Measurements from ENCODE around the gene RRP8. TPM values are rescaled to one million over a fixed set of nuclear protein-coding genes. Genes with fewer than 3 reads are reported as not detected.

The RRP8 gene
- total RNA-seq, 2 experiments from 2014 or later, result 39.6 to 43.1 TPM

DNA sequence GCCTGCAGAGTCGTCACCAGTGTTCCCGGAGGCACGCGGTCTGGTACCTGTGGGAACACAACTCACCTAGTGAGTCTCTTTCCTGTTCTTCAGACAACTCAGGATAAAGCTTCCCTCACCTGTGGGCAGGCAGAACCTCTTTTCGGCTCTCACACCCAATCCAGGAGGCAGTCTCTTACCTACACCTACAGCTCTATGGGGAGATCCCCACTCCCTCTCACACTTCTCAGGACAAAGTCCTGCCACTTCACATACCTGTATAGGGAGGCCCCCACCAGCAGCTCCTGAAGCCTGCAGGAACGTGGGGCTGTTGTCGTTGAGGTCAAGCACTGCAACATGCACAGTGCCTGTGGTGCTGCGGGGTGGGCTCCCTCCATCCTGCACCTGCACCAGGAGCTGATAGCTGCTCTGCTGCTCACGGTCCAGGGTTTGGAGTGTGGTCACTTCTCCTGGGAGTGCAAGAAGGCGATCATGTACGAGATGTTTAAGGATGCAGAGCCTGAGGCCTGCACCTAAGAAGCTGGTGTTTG is 28.0 kb upstream of the RRP8 start:
- no peak overlapping the region for H3K4me3 Mint-ChIP-seq
- H3K27me3 Mint-ChIP-seq, result no peaks in the 10 kb centered on the region
- no peak overlapping the region for H3K27ac Mint-ChIP-seq
- TF ChIP-seq CTCF (IDR thresholded peaks at IDR 0.05), result no peak
- peaks cover 3% of the 10 kb centered on the region for H3K36me3 Mint-ChIP-seq (ENCODE audit: low read depth)
- CTCF ChIA-PET, result interaction anchor here (0.9 to 1.5 kb wide), 4 partner anchors 9 to 52 kb away, joined by 3 to 5 read pairs (median 4); partner anchors contain the start of gene MRPL17
- POLR2A ChIA-PET, result interaction anchor here (0.5 to 1.4 kb wide), 9 partner anchors 10 to 26 kb away, joined by 3 to 7 read pairs (median 4); partner anchors contain the start of genes TAF10 and TPP1
- intact Hi-C loops (cut with micrococcal nuclease), result no loop called here
- H3K9me3 Mint-ChIP-seq, result no peaks in the 10 kb centered on the region
- ATAC-seq (no peak), DNase-seq (no peak)
- H3K4me1 Mint-ChIP-seq (ENCODE audit: low read depth), result peaks cover 17% of the 10 kb centered on the region

DNA sequence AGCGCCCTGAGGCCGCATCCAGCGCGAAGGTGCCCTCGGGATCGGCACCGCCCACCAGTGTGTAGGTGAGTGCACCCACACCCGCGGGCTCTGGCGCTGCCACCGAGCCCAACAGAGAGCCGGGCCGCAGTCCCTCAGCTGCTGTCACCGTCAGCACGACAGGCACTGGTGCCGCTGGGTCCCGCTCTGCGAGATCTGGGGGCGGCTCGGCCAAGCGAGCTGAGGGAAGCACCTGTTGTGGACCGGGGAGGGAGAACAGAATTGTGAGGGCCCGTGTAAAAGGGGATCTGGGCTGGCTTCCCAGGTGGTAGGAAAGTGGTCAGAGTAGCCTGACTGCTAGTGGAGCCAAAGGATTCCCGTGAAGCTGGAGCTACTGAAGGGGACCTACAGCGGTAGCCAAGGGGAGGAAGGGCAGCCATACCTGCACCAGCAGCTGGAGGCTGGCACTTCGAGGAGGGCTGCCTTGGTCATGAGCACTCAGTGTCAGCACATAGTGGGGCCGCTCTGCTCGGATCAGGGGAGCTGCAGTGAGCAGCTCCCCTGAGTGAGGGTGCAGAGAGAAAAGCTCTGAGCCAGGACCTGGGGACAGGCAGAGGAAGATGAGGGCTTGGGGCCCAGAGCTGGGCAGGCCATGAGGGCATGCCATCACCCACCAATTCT is 27.3 kb upstream of the RRP8 start:
- Mint-ChIP-seq H3K4me3 (no peak overlapping the region), H3K9me3 (no peaks in the 10 kb centered on the region), H3K27me3 (no peaks in the 10 kb centered on the region), H3K36me3 (ENCODE audit: low read depth) (peaks cover 3% of the 10 kb centered on the region), H3K4me1 (ENCODE audit: low read depth) (peaks cover 19% of the 10 kb centered on the region), H3K27ac (no peak overlapping the region)
- POLR2A ChIA-PET, result interaction anchor here (1.2 to 1.4 kb wide), 4 partner anchors 12 to 26 kb away, joined by 3 to 7 read pairs (median 4); partner anchors contain the start of genes TAF10 and TPP1
- no peak for ATAC-seq
- no peak for TF ChIP-seq CTCF (IDR thresholded peaks at IDR 0.05)
- DNase-seq, result no peak
- CTCF ChIA-PET, result interaction anchor here (1.2 to 1.5 kb wide), 3 partner anchors 9 to 52 kb away, joined by 4 to 5 read pairs (median 4); partner anchors contain the start of gene MRPL17
- intact Hi-C loops (cut with micrococcal nuclease), result no loop called here

- Mint-ChIP-seq H3K4me1 (ENCODE audit: low read depth) (peaks cover 19% of the 10 kb centered on the region), H3K9me3 (no peaks in the 10 kb centered on the region), H3K36me3 (ENCODE audit: low read depth) (peaks cover 3% of the 10 kb centered on the region), H3K27me3 (no peaks in the 10 kb centered on the region), H3K27ac (no peak overlapping the region), H3K4me3 (no peak overlapping the region)
- CTCF ChIA-PET, result interaction anchor here (1.2 to 1.5 kb wide), 2 partner anchors 20 to 53 kb away, joined by 3 to 4 read pairs; partner anchors contain the start of gene MRPL17
- POLR2A ChIA-PET, result interaction anchor here (1.2 to 1.3 kb wide), 2 partner anchors 12 to 27 kb away, joined by 4 to 7 read pairs; partner anchors contain the start of gene TPP1
- intact Hi-C loops (cut with micrococcal nuclease), result no loop called here
- TF ChIP-seq CTCF (IDR thresholded peaks at IDR 0.05), result no peak
- DNase-seq (no peak), ATAC-seq (no peak)
These were observed 26.6 kb upstream of the RRP8 start for GRCh38 chr11:6629892-6630631.

- POLR2A ChIA-PET, result no interaction called here
These were observed 26.1 kb upstream of the RRP8 start for GRCh38 chr11:6629573-6629891.

More at GRCh38 chr11:6629573-6629891, 26.1 kb upstream of the RRP8 start:
- no peak for TF ChIP-seq CTCF (IDR thresholded peaks at IDR 0.05)
- ATAC-seq (no peak), DNase-seq (no peak)
- CTCF ChIA-PET, result interaction anchor here (0.7 to 1.5 kb wide), 3 partner anchors 11 to 21 kb away, joined by 3 read pairs; partner anchors contain the start of gene TPP1
- H3K27me3 Mint-ChIP-seq, result no peaks in the 10 kb centered on the region
- peaks cover 19% of the 10 kb centered on the region for H3K4me1 Mint-ChIP-seq (ENCODE audit: low read depth)
- no peak overlapping the region for H3K4me3 Mint-ChIP-seq
- H3K27ac Mint-ChIP-seq, result no peak overlapping the region
- H3K36me3 Mint-ChIP-seq (ENCODE audit: low read depth), result peaks cover 3% of the 10 kb centered on the region
- intact Hi-C loops (cut with micrococcal nuclease), result no loop called here
- H3K9me3 Mint-ChIP-seq, result no peaks in the 10 kb centered on the region
